Sciatic nerve (tissue), 2 donors: ENCODE data around the gene CEP112. TPM values are rescaled to one million over a fixed set of nuclear protein-coding genes. Genes with fewer than 3 reads are reported as not detected.
"Not testable (repeated sequence)": the region's sequence is repeated elsewhere in the genome, so short reads cannot be mapped to it uniquely, and the experiment has no call there.

Experiments
- ATAC-seq: fragments of 200-7000 bp; cut with Tn5 transposase; one replicate; pipeline ENCODE4 v1.9.1; 2020; ENCODE audit warnings: mild to moderate bottlenecking, moderate library complexity
- DNase-seq: peaks from one replicate; pipeline ENCODE4 v3.0.0-alpha.2; 2020; ENCODE audit warnings: low spot score
- intact Hi-C: fragments of 100-400 bp; cut with DNase I; formaldehyde crosslinking; loops from one replicate; pipeline ENCODE4 v1.14.2; 2022
- total RNA-seq: library from RNA; stranded (reverse); fragmentation: NEBNext Ultra II Directional; extraction: Animal tissue kit (Norgen Biotek cat#: 25700); gene quantifications from one replicate; pipeline ENCODE4 v1.2.1, GENCODE V29; 2021
- donor health status: DM: no; HTN: no; CAD: no.
- donor health status: DM: no; HTN: no; CAD: no.

The CEP112 gene
- total RNA-seq, 1 donor from 2014 or later, result 64.9 TPM

GRCh38 chr17:66098040-66098439 lies 93.9 kb downstream of the CEP112 start:
- ATAC-seq, result no peak
- intact Hi-C loops, result no loop called here
- no peak for DNase-seq

GRCh38 chr17:66094727-66095126 lies 97.2 kb downstream of the CEP112 start:
- DNase-seq (no peak), ATAC-seq (no peak)
- intact Hi-C loops, result no loop called here

DNA sequence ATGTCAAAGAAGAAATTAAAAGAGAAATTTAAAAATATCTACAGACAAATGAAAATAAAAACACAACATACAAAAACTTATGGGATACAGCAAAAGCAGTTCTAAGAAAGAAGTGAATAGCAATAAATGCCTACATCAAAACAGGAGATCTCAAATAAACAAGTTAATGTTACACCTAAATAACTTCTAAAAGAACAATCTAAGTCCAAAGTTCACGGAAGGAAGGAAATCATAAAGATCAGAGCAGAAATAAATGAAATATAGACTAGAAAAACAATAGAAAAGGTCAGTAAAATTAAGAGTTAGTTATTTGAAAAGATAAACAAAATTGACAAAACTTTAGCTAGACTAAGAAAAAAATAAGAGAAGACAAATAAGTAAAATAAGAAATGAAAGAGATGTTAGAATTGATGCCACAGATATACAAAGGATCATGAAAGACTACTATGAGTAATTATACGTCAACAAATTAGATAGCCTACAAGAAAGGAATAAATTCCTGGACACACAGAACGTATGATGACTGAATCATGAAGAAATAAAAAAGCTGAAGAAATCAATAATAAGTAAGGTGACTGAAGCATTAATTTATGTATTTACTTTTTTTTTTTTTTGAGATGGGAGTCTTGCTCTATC lies 100.4 kb downstream of the CEP112 start:
- intact Hi-C loops, result no loop called here
- ATAC-seq (no peak), DNase-seq (no peak)

DNA sequence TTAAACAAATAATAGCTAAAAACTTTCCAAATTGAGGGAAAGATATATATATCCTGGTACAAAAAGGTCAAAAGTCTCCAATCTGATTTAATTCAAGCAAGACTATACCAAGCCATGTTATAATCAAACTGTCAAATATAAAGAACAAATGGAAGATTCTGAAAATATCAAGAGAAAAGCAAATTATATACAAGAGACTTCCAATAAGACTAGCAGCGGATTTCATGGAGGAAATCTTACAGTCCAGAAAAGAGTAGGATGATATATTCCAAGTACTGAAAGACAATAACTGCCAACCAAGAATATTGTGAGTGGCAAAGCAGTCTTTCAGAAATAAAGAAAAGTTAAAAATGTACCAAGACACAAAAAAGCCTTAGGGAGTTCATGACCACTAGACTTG lies 102.2 kb downstream of the CEP112 start:
- ATAC-seq (no peak), DNase-seq (no peak)
- intact Hi-C loops, result no loop called here

GRCh38 chr17:66088173-66088572 lies 103.8 kb downstream of the CEP112 start:
- intact Hi-C loops, result no loop called here
- DNase-seq, result no peak
- ATAC-seq, result no peak

- no peak for DNase-seq
- ATAC-seq, result no peak
- intact Hi-C loops, result no loop called here
These were observed 104.9 kb downstream of the CEP112 start for GRCh38 chr17:66087073-66087472.

- intact Hi-C loops, result no loop called here
- DNase-seq, result no peak
- ATAC-seq, result no peak
These were observed 106.7 kb downstream of the CEP112 start for GRCh38 chr17:66085221-66085620.

DNA sequence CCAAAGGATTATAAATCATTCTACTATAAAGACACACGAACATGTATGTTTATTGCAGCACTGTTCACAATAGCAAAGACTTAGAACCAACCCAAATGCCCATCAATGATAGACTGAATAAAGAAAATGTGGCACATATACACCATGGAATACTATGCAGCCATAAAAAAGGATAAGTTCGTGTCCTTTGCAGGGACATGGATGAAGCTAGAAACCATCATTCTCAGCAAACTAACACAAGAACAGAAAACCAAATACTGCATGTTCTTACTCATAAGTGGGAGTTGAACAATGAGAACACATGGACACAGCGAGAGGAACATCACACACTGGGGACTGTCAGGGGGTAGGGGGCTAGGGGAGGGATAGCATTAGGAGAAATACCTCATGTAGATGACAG lies 111.3 kb downstream of the CEP112 start:
- ATAC-seq, intact Hi-C loops: not testable (repeated sequence)

GRCh38 chr17:66076546-66077190 lies 115.3 kb downstream of the CEP112 start:
- no peak for ATAC-seq
- DNase-seq, result no peak
- intact Hi-C loops, result no loop called here

More for the DNA sequence above, 111.3 kb downstream of the CEP112 start:
- not testable (repeated sequence) for DNase-seq

GRCh38 chr17:66073384-66073783 lies 118.5 kb downstream of the CEP112 start:
- DNase-seq, result no peak
- intact Hi-C loops, result no loop called here
- ATAC-seq, result no peak

DNA sequence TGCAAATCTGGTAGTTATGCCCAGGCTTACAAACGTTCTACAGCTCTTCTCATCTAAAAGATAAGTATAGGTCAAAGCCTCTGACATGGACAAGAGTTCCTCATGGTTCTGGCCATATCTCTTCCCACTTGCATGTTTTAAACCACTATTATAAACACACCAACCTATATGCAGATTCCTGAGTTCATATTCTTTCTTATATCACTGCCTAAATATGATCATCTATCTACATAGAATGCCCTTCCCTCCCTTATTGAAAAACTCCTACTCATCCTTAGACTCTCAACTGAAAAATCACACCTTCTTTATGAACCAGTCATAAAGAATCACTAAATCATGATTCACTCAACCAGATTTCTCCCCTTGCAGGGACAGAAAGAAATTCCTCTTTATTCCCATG lies 128.2 kb downstream of the CEP112 start:
- DNase-seq, result no peak
- intact Hi-C loops, result no loop called here
- ATAC-seq, result no peak

DNA sequence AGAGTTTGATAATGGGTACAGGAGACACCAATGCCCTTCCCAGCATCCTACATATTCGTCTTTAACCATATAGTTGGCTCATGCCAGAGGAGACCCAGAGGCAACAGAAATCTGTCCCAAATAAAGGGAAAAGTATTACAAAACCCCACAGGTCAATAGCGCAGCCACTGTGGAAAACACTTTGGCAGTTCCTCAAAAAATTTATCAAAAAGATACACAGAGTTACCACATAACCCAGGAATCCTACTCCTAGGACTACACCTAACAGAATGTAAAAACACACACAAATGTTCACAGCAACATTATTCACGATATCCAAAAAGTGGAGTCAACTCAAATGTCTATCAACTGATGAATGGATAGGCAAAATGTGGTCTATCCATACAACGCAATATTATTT lies 135.8 kb downstream of the CEP112 start:
- ATAC-seq, result no peak
- intact Hi-C loops, result no loop called here
- no peak for DNase-seq

- DNase-seq (no peak), ATAC-seq (no peak)
- intact Hi-C loops, result no loop called here
These were observed 137.7 kb downstream of the CEP112 start for GRCh38 chr17:66054242-66054641.

DNA sequence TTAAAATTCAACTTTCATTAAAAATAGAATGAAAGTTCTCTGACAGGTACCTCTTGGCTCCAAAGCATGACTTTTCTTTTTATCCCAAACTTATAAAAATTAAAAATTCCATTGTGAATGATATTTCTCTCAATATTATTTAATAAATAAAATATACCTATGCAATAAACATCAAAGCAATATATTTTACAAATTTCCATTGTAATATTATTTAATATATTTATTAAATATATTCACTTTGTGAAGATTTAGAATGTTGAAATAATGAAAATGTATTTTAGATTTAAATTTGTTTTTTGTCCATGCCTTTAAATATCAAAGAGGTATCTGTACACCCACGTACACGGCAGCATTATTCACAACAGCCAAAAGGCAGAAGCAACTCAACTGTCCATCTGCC lies 147.8 kb downstream of the CEP112 start:
- ATAC-seq (no peak), DNase-seq (no peak)
- intact Hi-C loops, result no loop called here

- ATAC-seq (no peak), DNase-seq (no peak)
- intact Hi-C loops, result no loop called here
These were observed 148.5 kb downstream of the CEP112 start for GRCh38 chr17:66043419-66043818.

DNA sequence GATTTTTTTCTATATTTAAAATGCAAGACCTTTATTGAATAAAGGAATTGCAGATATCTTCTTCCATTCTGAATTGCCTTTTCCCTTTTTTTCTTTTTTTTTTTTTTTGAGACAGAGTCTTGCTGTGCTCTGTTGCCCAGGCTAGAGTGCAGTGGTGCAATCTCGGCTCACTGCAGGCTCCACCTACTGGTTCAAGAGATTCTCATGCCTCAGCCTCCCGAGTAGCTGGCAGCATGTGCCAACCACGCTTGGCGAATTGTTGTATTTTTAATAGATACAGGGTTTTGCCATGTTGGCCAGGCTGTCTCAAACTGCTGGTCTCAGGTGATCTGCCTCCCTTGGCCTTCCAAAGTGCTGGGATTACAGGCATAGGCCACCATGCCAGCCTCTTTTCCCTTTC lies 151.5 kb downstream of the CEP112 start:
- intact Hi-C loops, result no loop called here
- ATAC-seq, result no peak

DNA sequence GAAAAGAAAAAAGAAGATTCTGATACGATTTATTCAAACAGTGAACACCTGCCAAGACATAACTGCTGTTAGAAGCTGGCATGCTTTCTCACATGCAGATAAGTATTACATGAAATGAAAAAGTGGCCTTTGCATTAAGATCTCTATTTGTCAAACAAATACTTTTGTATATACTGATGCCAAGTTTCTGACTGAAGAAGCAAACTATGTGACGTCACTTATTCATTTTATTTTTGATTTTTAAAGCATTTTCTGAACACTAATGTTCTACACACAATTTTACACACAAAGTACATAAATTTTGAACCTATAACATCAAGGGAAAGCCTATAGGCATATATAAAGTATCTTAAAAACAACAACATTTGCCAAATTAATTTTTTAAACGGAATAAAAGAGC lies 153.8 kb downstream of the CEP112 start:
- ATAC-seq (no peak), DNase-seq (no peak)
- intact Hi-C loops, result no loop called here

More for the DNA sequence above, 151.5 kb downstream of the CEP112 start:
- no peak for DNase-seq

DNA sequence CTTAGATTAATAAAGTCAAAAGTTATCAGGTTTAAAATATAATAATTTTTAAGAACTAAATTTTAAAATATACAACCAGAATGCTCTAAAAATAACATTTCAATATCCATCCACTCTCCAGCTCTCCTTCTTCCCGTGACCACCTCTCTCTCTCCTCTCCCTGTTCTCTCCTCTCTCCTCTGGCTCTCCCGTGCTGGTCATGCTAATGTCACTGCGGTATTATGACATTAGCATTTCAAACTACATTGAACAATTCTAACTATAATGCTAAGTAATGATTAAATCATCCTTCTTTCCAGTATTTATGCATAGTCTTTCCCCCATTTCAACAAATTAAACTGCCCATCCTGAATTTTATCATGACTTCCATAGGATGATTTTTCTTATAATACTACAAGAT lies 154.7 kb downstream of the CEP112 start:
- no peak for ATAC-seq
- DNase-seq, result no peak
- intact Hi-C loops, result no loop called here

GRCh38 chr17:66032082-66032712 lies 159.7 kb downstream of the CEP112 start:
- no peak for ATAC-seq
- intact Hi-C loops, result no loop called here
- no peak for DNase-seq

DNA sequence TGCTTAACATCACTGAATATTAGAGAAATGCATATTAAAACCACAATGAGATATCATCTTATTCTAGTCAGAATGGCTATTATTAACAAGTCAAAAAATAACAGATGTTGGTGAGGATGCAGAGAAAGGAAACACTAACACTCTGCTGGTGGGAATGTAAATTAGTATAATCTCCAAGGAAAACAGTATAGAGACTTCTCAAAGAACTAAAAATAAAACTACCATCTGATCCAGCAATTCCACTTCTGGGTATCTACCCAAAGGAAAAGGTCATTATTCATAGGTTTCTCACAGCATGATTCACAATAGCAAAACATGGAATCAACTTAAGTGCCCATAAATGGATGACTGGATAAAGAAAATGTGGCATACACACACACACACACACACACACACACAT lies 166.4 kb downstream of the CEP112 start:
- ATAC-seq, result no peak
- intact Hi-C loops, result no loop called here
- no peak for DNase-seq

DNA sequence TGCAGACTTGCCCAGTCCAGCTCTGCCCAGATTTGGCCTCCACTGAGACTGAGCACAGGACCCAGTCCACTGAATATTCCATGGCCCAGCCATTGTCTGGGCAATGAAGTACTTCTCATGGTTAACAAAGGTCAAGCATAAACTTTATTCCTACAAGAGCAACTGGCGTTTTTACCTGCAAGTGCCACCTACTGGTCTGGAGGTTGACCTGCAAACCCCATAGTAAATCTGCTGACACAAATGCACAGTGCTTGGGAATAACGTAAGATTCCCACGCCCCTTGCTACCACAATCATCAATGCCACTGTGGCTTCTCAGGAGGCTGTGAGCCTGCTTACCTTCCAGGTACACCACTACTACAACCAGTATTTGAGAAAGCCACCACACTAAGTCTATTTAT lies 170.2 kb downstream of the CEP112 start:
- intact Hi-C loops, result no loop called here
- DNase-seq, result no peak
- no peak for ATAC-seq
